ENCODE data around the gene PPP2R2D. TPM values are rescaled to one million over a fixed set of nuclear protein-coding genes. Genes with fewer than 3 reads are reported as not detected.

The PPP2R2D gene
- polyA plus RNA-seq, 1 donor (not counting 4 experiments of a cell fraction or from before 2014, with no cell fraction given): 49.1 TPM

GRCh38 chr10:131934769-131935168 is 34.0 kb downstream of the PPP2R2D start:
- Histone ChIP-seq H3K4me3 (ENCODE audit: control insufficient read depth in 2 of 3, extremely low read depth in 1 of 3, insufficient read depth in 2 of 3, low read depth in 1 of 3, low read length in 3 of 3) (no peak overlapping the region), H3K9me1 (ENCODE audit: control insufficient read depth, extremely low read depth, insufficient read depth, low read length) (no peaks in the 10 kb centered on the region), H3K27ac (ENCODE audit: control insufficient read depth, insufficient read depth, low read length) (no peak overlapping the region), H3K9ac (ENCODE audit: control insufficient read depth, extremely low read depth, insufficient read depth, low read length) (no peak overlapping the region), H4K20me1 (ENCODE audit: control insufficient read depth, extremely low read depth, insufficient read depth, low read length) (peaks cover 8% of the 10 kb centered on the region), H3K36me3 (ENCODE audit: control insufficient read depth in 2 of 2, extremely low read depth in 1 of 2, insufficient read depth in 2 of 2, low read length in 2 of 2) (peaks cover 22 to 34% of the 10 kb centered on the region in 2 experiments), H2AFZ (ENCODE audit: control insufficient read depth, low read length) (no peak overlapping the region), H3K27me3 (ENCODE audit: control insufficient read depth, extremely low read depth, insufficient read depth, low read length) (no peaks in the 10 kb centered on the region), H3K9me3 (ENCODE audit: control insufficient read depth, low read depth, low read length) (no peaks in the 10 kb centered on the region), H3K4me1 (ENCODE audit: control insufficient read depth, extremely low read depth, insufficient read depth, low read length) (no peaks in the 10 kb centered on the region), H3K4me2 (ENCODE audit: control insufficient read depth, extremely low read depth, insufficient read depth, low read depth, low read length) (no peak overlapping the region), H3K79me2 (ENCODE audit: control insufficient read depth, insufficient read depth, low read length) (peaks cover 84% of the 10 kb centered on the region)
- dilution Hi-C loops (cut with MboI; ENCODE audit: extremely low pct_ligation_motif_present, low sequenced_read_pairs): no loop called here
- DNase-seq (ENCODE audit: low read depth, low spot score) (no peak), FAIRE-seq (no peak)
- TF ChIP-seq EZH2 (IDR thresholded peaks at IDR 0.05; ENCODE audit: low read length) (no peak), CTCF (optimal IDR thresholded peaks at IDR 0.05 in 1 of 3, IDR thresholded peaks at IDR 0.05 in 1 of 3, conservative IDR thresholded peaks at IDR 0.05 in 1 of 3; ENCODE audit: extremely low read depth in 1 of 3, insufficient read depth in 2 of 3, low read length in 3 of 3) (no peak)

DNA sequence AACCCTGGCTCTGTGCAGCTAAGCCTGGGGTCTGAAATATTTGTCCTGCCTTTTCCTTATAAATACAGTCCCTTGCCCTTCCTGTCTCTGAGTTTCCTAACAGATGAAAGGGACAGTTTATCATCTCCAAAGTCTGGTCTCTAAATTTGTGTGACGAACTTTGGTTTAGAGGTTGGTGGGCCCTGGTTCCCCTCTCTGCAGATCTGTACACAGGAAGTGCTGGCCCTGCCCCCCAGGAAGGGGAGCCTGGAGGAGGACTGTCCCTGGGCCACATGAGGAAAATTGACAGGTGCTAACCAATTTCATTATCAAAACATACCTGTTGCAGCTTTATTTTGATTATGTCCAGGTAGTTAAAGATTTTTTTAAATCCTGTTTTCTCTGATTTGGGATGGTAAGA is 34.5 kb downstream of the PPP2R2D start:
- Histone ChIP-seq H3K9me1 (ENCODE audit: control insufficient read depth, extremely low read depth, insufficient read depth, low read length) (no peaks in the 10 kb centered on the region), H3K27ac (ENCODE audit: control insufficient read depth, insufficient read depth, low read length) (no peak overlapping the region), H3K27me3 (ENCODE audit: control insufficient read depth, extremely low read depth, insufficient read depth, low read length) (no peaks in the 10 kb centered on the region), H3K9ac (ENCODE audit: control insufficient read depth, extremely low read depth, insufficient read depth, low read length) (no peak overlapping the region), H4K20me1 (ENCODE audit: control insufficient read depth, extremely low read depth, insufficient read depth, low read length) (peaks cover 3% of the 10 kb centered on the region), H3K79me2 (ENCODE audit: control insufficient read depth, insufficient read depth, low read length) (peaks cover 79% of the 10 kb centered on the region), H3K9me3 (ENCODE audit: control insufficient read depth, low read depth, low read length) (no peaks in the 10 kb centered on the region), H3K4me1 (ENCODE audit: control insufficient read depth, extremely low read depth, insufficient read depth, low read length) (no peaks in the 10 kb centered on the region), H2AFZ (ENCODE audit: control insufficient read depth, low read length) (no peak overlapping the region), H3K36me3 (ENCODE audit: control insufficient read depth in 2 of 2, extremely low read depth in 1 of 2, insufficient read depth in 2 of 2, low read length in 2 of 2) (peaks cover 23 to 34% of the 10 kb centered on the region in 2 experiments), H3K4me2 (ENCODE audit: control insufficient read depth, extremely low read depth, insufficient read depth, low read depth, low read length) (no peak overlapping the region), H3K4me3 (ENCODE audit: control insufficient read depth in 2 of 3, extremely low read depth in 1 of 3, insufficient read depth in 2 of 3, low read depth in 1 of 3, low read length in 3 of 3) (no peak overlapping the region)
- dilution Hi-C loops (cut with MboI; ENCODE audit: extremely low pct_ligation_motif_present, low sequenced_read_pairs): no loop called here
- DNase-seq (ENCODE audit: low read depth, low spot score) (no peak), FAIRE-seq (no peak)
- TF ChIP-seq CTCF (optimal IDR thresholded peaks at IDR 0.05 in 1 of 3, IDR thresholded peaks at IDR 0.05 in 1 of 3, conservative IDR thresholded peaks at IDR 0.05 in 1 of 3; ENCODE audit: extremely low read depth in 1 of 3, insufficient read depth in 2 of 3, low read length in 3 of 3): no peak
- no peak for TF ChIP-seq EZH2 (IDR thresholded peaks at IDR 0.05; ENCODE audit: low read length)

Measured in keratinocyte (primary cell).